Hematopoietic multipotent progenitor cell treated with erythropoietin and hydrocortisone succinate and interleukin-3 and kit ligand, for 6 days (in vitro differentiated cells): ENCODE results near the gene TSHZ3.

ENCODE experiments used
- DNase-seq: peaks from one replicate; pipeline ENCODE4 v3.0.0-alpha.2; 2015

TSHZ3 gene

DNA sequence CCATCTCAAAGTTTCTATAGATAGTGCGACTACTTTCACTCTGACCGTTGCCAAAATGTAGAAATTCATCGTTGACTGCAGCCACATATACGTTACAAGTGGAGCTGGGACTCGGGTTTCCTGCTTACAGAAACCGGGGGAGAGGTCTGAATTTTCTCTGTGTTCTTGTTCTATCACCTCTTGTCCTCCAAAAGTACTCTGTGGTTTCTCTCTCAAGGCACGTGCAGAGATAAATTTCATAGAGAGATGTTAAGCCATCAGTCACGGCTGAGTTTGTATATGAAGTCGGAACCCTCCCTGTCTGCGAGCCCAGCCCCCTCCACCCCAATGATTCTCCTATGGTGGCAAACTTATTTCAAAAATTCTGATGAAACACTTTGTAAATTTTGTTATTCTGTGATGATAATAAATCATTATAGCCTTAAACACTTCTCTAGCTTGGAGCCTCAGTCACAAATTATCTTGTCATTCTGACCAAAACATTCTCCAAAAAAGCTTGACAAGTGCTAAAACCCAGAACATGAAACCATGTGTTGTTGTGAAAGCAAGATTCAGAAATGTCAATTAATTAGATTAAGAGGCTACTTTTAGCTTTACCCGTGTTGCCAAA is 87.5 kb downstream of the TSHZ3 start:
- no peak for DNase-seq

GRCh38 chr19:31261019-31261602 is 88.1 kb downstream of the TSHZ3 start:
- DNase-seq: no peak

DNA sequence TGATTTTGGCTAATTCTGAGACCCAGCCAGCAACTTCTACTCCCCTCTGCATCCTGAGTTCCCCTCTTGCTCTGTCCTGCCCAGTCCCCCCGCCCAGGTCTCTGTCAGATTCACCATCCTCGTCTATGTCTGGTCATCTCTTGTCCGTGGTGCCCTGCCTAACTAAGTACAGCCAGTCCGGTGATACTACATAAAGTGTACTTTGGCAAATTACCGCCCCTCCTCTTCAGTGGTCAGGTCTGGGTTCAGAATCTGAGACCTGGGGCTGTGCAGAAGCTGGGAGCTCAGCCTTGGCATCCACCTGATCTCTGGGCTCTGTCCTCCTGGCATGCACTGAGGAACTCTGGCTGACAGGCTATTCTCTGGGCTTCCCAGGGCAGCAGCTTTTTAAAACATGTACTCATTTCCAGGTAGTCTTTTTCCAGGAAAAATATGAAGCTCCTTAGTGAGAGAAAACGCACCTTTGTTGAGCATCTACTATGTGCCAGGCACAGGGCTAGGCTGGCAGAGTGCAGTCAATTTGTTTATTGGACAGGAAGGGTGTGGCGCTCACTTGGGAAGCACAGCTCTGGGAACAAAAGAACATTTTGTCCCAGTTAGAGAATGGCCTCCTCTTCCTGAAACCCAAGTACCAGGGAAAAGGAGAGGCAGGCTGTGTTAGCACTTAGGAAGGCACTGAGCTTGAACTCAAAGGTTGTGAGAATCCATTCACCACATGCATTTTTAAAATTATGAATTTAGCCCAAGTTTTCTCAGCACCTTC is 88.9 kb downstream of the TSHZ3 start:
- no peak for DNase-seq

DNA sequence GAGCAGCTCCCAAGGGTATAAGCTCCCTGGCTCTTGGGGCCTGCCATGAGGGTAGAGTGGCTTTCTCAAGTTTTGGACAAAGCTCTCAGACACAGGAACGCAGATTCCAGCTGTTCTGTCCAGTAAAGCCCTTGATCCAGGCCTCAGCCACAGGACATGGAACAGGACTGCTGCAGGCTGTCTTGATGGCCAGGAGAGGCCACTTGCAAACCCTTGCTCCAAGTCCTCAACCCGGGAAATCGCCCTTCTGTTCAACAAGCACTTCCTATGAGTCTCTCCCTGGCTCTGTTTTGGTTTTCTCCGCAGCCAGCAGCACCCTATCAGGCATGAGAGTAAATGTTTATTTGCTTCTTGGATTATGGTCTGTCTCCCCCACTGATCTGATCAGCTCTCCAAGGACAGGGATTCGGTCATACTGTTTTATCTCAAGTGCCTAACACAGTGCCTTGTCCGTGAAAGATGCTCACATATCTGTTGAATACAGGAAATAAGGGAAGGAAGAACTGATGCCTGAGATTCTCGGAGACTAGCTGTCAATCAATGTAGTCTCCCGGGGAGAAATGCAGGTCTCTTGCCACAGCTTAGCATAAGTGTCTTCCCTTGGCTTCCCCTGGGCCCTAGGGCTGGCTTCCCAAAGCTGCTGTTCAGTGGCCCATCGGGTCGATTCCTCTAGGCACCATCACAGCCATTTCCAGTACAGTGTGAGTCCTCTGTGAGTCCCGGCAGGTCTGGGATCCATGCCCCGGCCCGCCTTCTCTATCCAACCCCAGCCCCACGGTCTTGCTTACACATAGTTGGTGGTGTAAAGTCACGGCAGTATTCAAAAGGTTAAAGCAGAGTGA is 90.8 kb downstream of the TSHZ3 start:
- no peak for DNase-seq

DNA sequence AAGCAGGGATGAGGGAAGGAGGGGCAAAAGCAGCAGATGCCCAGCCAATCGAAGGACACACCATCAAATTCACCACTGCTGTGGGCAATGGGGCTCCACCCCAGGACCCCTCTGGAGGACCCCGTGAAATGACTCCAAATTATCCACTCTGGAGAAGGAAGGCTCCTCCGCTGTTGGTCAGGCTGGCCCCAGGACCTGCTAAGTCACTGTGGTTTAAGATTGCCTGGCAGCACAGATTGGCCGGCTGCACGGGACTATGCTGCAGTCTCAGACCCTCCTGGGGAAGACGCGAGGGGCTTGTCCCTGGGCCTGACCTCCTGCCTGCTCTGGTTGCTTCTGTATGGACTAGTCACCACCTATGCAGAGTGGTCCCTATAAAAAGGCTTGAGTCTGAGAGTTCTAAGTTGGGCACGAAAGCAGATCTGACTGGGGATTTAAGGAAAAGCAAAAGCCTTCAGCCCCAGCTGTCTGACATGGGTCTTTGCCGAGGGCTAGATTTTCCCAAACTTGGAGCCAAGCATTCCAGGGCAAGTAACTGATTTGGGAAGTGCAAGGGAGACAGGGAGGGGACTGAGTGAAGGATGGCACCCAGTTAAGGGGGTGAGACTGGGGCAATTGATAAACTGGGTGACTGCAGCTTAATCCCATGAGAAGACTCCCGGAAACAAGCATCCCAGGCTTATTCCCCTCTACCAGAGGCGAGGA is 91.7 kb downstream of the TSHZ3 start:
- no peak for DNase-seq

DNA sequence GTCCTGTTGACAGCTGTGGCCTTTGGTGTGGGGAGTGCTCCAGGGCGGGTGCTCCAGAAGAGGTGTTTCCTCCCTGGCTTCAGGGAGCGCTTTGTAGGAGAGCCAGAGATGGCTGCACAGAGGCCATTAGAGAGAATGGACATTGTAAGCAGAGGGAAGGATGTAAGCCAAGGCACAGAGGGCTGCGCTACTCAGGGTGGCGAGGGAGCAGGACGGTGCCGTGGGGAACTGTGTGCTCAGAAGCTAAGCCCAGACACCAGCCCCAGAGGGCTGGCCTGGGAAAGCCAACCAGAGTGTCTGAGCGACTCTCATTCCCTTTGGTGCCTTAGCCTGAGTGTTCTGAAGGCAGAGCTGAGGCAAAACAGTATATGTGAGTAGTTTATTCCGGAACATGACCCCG is 92.2 kb downstream of the TSHZ3 start:
- DNase-seq: no peak

GRCh38 chr19:31256593-31256960 is 92.7 kb downstream of the TSHZ3 start:
- no peak for DNase-seq

- DNase-seq: no peak
These were observed 93.2 kb downstream of the TSHZ3 start for GRCh38 chr19:31255831-31256592.

DNA sequence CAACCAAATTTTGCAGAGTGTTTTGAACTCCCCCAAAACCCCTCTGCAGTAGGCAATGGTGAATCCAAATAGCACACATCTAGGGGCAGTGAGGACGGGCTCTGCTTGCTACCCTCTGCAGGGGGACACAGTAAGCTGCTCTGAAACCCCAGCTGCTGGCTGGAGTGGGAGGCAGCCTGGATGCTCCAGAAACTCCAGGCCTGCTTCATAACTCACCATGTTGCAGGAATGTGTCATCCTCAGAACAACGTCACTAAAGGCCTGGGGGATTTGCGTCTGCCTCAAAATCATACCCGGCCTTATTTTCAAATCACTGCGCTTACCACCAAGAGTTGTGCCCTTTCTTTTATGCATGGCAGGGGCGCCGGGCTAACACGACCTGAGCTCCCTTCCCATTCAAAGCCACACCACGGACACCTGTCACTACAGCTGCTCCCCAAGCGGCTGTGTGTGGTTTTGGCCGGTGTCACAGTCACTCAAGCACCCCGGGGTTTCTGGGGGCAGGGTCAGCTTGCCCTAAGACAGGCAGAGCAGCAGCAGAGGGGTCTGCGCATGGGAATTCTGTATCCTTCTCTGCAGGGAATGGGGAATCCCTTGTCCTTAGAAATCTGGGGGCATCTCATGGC is 93.9 kb downstream of the TSHZ3 start:
- DNase-seq: no peak

GRCh38 chr19:31254611-31255010 is 94.6 kb downstream of the TSHZ3 start:
- DNase-seq: no peak

GRCh38 chr19:31254180-31254551 is 95.1 kb downstream of the TSHZ3 start:
- no peak for DNase-seq

GRCh38 chr19:31253526-31254179 is 95.6 kb downstream of the TSHZ3 start:
- no peak for DNase-seq

DNA sequence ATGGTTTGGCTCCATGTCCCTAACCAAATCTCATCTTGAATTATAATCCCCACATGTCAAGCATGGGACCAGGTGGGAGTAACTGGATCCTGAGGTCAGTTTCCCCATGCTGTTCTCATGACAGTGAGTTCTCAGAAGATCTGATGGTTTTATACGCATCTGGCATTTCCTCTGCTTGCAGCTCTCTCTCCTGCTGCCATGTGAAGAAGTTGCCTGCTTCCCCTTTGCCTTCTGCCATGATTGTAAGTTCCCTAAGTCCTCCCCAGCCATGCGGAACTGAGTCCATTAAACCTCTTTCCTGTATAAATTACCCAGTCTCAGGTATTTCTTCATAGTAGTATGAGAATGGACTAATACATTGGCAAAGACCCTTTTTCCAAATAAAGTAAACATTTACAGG is 96.8 kb downstream of the TSHZ3 start:
- no peak for DNase-seq

DNA sequence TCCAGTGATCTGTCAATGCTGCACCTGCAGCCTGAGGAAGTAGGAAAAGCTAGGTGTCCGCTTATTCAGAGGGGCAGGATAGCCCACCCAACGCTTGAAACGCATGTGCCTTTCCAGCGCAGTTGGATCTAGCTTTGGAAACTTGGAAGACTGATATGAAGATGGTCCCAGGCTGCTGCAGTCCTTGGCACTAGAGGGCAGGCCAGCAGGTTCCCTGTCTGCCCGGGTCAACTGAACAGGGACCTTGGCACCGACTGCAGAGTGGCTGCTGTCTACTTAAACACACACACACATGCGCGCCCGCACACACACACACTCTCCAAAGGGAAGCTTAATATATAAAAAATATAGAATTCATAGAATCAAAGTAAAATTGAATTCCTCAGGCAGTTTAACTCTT is 100.0 kb downstream of the TSHZ3 start:
- no peak for DNase-seq

DNA sequence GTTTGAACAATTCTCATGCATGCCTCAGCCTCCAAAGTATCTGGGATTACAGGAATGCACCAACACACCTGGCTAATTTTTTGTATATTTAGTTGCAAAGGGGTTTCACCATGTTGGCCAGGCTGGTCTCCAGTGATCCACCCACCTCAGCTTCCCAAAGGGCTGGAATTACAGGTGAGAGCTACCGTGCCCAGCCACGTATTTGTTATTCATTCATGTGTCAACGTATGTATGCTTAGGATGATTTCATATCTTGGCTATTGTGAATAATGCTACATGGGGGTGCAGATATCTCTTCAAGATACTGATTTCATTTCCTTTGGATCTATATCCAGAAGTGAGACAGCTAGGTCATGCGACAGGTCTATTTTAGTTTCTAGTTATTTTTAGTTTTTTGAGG is 113.4 kb downstream of the TSHZ3 start:
- no peak for DNase-seq

DNA sequence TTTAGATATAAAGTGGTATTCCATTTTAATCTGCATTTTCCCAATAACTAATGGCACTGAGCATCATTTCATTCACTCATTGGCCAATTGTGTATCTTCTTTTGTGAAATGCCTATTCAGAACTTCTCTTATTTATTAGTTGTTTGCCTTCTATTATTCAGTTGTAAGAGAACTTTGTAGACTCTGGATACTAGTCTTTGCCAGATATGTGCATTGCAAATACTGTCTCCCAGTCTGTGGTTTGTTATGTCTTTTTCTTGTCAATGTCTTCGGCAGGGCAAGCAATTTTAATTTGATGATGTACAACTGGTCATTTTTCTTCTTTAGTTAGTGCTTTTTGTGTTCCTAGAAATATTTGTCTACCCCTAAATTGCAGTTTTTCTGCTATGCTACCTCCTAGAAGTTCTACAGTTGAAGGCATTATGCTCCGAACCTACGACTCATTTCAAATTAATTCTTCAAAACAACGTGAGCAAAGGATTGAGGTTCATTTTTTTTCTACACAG is 115.9 kb downstream of the TSHZ3 start:
- DNase-seq: no peak

DNA sequence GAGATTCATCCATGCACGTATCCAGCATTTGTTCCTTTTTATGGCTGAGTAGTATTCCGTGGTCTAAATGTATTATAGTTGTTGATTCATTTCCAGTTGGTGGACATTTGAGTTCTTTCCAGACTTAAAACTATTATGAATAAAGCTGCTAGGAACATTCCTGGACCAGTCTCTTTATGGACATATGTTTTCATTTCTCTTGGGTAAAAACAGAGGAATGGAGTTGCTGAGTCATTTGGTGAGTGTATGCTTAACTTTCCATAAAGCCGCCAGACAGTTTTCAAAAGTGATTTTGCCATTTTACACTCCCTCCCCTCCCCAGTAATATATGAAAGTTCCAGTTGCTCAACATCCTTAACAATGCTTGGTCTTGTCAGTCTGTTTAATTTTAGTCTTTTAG is 116.4 kb downstream of the TSHZ3 start:
- no peak for DNase-seq

GRCh38 chr19:31232180-31232579 is 117.1 kb downstream of the TSHZ3 start:
- no peak for DNase-seq

- DNase-seq: no peak
These were observed 118.0 kb downstream of the TSHZ3 start for GRCh38 chr19:31231237-31231636.

- no peak for DNase-seq
These were observed 122.9 kb downstream of the TSHZ3 start for GRCh38 chr19:31226151-31226935.
